ENCODE measurements around the gene SOS2. TPM values are rescaled to one million over a fixed set of nuclear protein-coding genes. Genes with fewer than 3 reads are reported as not detected.

Gene SOS2
- 17.0 and 20.7 TPM in 2 replicates for total RNA-seq

- Mint-ChIP-seq H3K4me1 (ENCODE audit: low read depth) (peaks cover 36% of the 10 kb centered on the region), H3K27me3 (ENCODE audit: low read depth) (peaks cover 4% of the 10 kb centered on the region), H3K36me3 (ENCODE audit: low read depth) (peaks cover 25% of the 10 kb centered on the region), H3K4me3 (ENCODE audit: low read depth) (peak within 1 kb of the TSS; percentile 92), H3K27ac (peak within 1 kb of the TSS; percentile 88), H3K9me3 (peaks cover 20% of the 10 kb centered on the region)
- peak; percentile 80 for DNase-seq (ENCODE audit: low spot score)
- intact Hi-C loops (cut with micrococcal nuclease), result loop anchor here (1.0 to 5.0 kb wide), 10 partner anchors 115 to 1616 kb away; partner anchors contain the start of genes KLHDC2, MGAT2, RPL36AL and RPS29
These were observed at the start of gene SOS2 for GRCh38 chr14:50231475-50232275. Gene SOS2, minus strand, starts transcription at chr14:50231578. Its CDS starts 295 bp downstream, at chr14:50231283.

- H3K36me3 Mint-ChIP-seq (ENCODE audit: low read depth), result peaks cover 13% of the 10 kb centered on the region
- no peaks in the 10 kb centered on the region for H3K4me1 Mint-ChIP-seq (ENCODE audit: low read depth)
- intact Hi-C loops (cut with micrococcal nuclease), result no loop called here
- no peaks in the 10 kb centered on the region for H3K9me3 Mint-ChIP-seq
- no peak for DNase-seq (ENCODE audit: low spot score)
- H3K27ac Mint-ChIP-seq, result no peak overlapping the region
- no peak overlapping the region for H3K4me3 Mint-ChIP-seq (ENCODE audit: low read depth)
- no peaks in the 10 kb centered on the region for H3K27me3 Mint-ChIP-seq (ENCODE audit: low read depth)
These were observed 41.1 kb upstream of the SOS2 start for GRCh38 chr14:50272498-50272897.

GRCh38 chr14:50270932-50271331 is 39.6 kb upstream of the SOS2 start:
- intact Hi-C loops (cut with micrococcal nuclease), result no loop called here
- DNase-seq (ENCODE audit: low spot score), result no peak
- Mint-ChIP-seq H3K27ac (no peak overlapping the region), H3K27me3 (ENCODE audit: low read depth) (no peaks in the 10 kb centered on the region), H3K4me3 (ENCODE audit: low read depth) (no peak overlapping the region), H3K4me1 (ENCODE audit: low read depth) (no peaks in the 10 kb centered on the region), H3K9me3 (no peaks in the 10 kb centered on the region), H3K36me3 (ENCODE audit: low read depth) (peaks cover 11% of the 10 kb centered on the region)

- Mint-ChIP-seq H3K27me3 (ENCODE audit: low read depth) (no peaks in the 10 kb centered on the region), H3K9me3 (no peaks in the 10 kb centered on the region), H3K4me3 (ENCODE audit: low read depth) (no peak overlapping the region), H3K4me1 (ENCODE audit: low read depth) (no peaks in the 10 kb centered on the region), H3K36me3 (ENCODE audit: low read depth) (peaks cover 14% of the 10 kb centered on the region), H3K27ac (no peak overlapping the region)
- intact Hi-C loops (cut with micrococcal nuclease), result no loop called here
- DNase-seq (ENCODE audit: low spot score), result no peak
These were observed 33.7 kb upstream of the SOS2 start for GRCh38 chr14:50265029-50265428.

GRCh38 chr14:50263321-50263720 is 31.9 kb upstream of the SOS2 start:
- intact Hi-C loops (cut with micrococcal nuclease), result no loop called here

GRCh38 chr14:50262865-50263264 is 31.5 kb upstream of the SOS2 start:
- no peak for DNase-seq (ENCODE audit: low spot score)
- Mint-ChIP-seq H3K9me3 (no peaks in the 10 kb centered on the region), H3K36me3 (ENCODE audit: low read depth) (peaks cover 12% of the 10 kb centered on the region), H3K4me3 (ENCODE audit: low read depth) (no peak overlapping the region), H3K4me1 (ENCODE audit: low read depth) (no peaks in the 10 kb centered on the region), H3K27ac (no peak overlapping the region), H3K27me3 (ENCODE audit: low read depth) (no peaks in the 10 kb centered on the region)
- intact Hi-C loops (cut with micrococcal nuclease), result no loop called here

More at GRCh38 chr14:50263321-50263720, 31.9 kb upstream of the SOS2 start:
- H3K36me3 Mint-ChIP-seq (ENCODE audit: low read depth), result peaks cover 12% of the 10 kb centered on the region
- no peak overlapping the region for H3K4me3 Mint-ChIP-seq (ENCODE audit: low read depth)
- DNase-seq (ENCODE audit: low spot score), result no peak
- no peaks in the 10 kb centered on the region for H3K4me1 Mint-ChIP-seq (ENCODE audit: low read depth)
- no peaks in the 10 kb centered on the region for H3K9me3 Mint-ChIP-seq
- H3K27ac Mint-ChIP-seq, result no peak overlapping the region
- H3K27me3 Mint-ChIP-seq (ENCODE audit: low read depth), result no peaks in the 10 kb centered on the region

- H3K27ac Mint-ChIP-seq, result no peak overlapping the region
- no peaks in the 10 kb centered on the region for H3K9me3 Mint-ChIP-seq
- peaks cover 3% of the 10 kb centered on the region for H3K4me1 Mint-ChIP-seq (ENCODE audit: low read depth)
- no peak for DNase-seq (ENCODE audit: low spot score)
- no peak overlapping the region for H3K4me3 Mint-ChIP-seq (ENCODE audit: low read depth)
- H3K27me3 Mint-ChIP-seq (ENCODE audit: low read depth), result no peaks in the 10 kb centered on the region
- H3K36me3 Mint-ChIP-seq (ENCODE audit: low read depth), result peaks cover 12% of the 10 kb centered on the region
- intact Hi-C loops (cut with micrococcal nuclease), result no loop called here
These were observed 29.1 kb upstream of the SOS2 start for GRCh38 chr14:50260511-50260910.

- intact Hi-C loops (cut with micrococcal nuclease), result no loop called here
- H3K4me3 Mint-ChIP-seq (ENCODE audit: low read depth), result no peak overlapping the region
- H3K27ac Mint-ChIP-seq, result no peak overlapping the region
- H3K36me3 Mint-ChIP-seq (ENCODE audit: low read depth), result peaks cover 12% of the 10 kb centered on the region
- no peak for DNase-seq (ENCODE audit: low spot score)
- no peaks in the 10 kb centered on the region for H3K9me3 Mint-ChIP-seq
- peaks cover 3% of the 10 kb centered on the region for H3K4me1 Mint-ChIP-seq (ENCODE audit: low read depth)
- H3K27me3 Mint-ChIP-seq (ENCODE audit: low read depth), result no peaks in the 10 kb centered on the region
These were observed 28.7 kb upstream of the SOS2 start for GRCh38 chr14:50260072-50260471.

- H3K27ac Mint-ChIP-seq, result no peak overlapping the region
- H3K36me3 Mint-ChIP-seq (ENCODE audit: low read depth), result peaks cover 16% of the 10 kb centered on the region
- peaks cover 3% of the 10 kb centered on the region for H3K4me1 Mint-ChIP-seq (ENCODE audit: low read depth)
- H3K4me3 Mint-ChIP-seq (ENCODE audit: low read depth), result no peak overlapping the region
- H3K27me3 Mint-ChIP-seq (ENCODE audit: low read depth), result no peaks in the 10 kb centered on the region
- DNase-seq (ENCODE audit: low spot score), result no peak
- intact Hi-C loops (cut with micrococcal nuclease), result no loop called here
- H3K9me3 Mint-ChIP-seq, result no peaks in the 10 kb centered on the region
These were observed 26.4 kb upstream of the SOS2 start for GRCh38 chr14:50257732-50258131.

GRCh38 chr14:50254248-50254647 is 22.9 kb upstream of the SOS2 start:
- Mint-ChIP-seq H3K4me3 (ENCODE audit: low read depth) (no peak overlapping the region), H3K27me3 (ENCODE audit: low read depth) (no peaks in the 10 kb centered on the region), H3K9me3 (no peaks in the 10 kb centered on the region), H3K4me1 (ENCODE audit: low read depth) (peaks cover 3% of the 10 kb centered on the region), H3K36me3 (ENCODE audit: low read depth) (peaks cover 32% of the 10 kb centered on the region), H3K27ac (no peak overlapping the region)
- intact Hi-C loops (cut with micrococcal nuclease), result no loop called here
- DNase-seq (ENCODE audit: low spot score), result no peak

GRCh38 chr14:50249136-50249775 is 17.9 kb upstream of the SOS2 start:
- no peak overlapping the region for H3K27ac Mint-ChIP-seq
- H3K36me3 Mint-ChIP-seq (ENCODE audit: low read depth), result peaks cover 45% of the 10 kb centered on the region
- no peaks in the 10 kb centered on the region for H3K9me3 Mint-ChIP-seq
- DNase-seq (ENCODE audit: low spot score), result no peak
- no peaks in the 10 kb centered on the region for H3K27me3 Mint-ChIP-seq (ENCODE audit: low read depth)
- intact Hi-C loops (cut with micrococcal nuclease), result no loop called here
- no peaks in the 10 kb centered on the region for H3K4me1 Mint-ChIP-seq (ENCODE audit: low read depth)
- no peak overlapping the region for H3K4me3 Mint-ChIP-seq (ENCODE audit: low read depth)

GRCh38 chr14:50247245-50247644 is 15.9 kb upstream of the SOS2 start:
- Mint-ChIP-seq H3K4me1 (ENCODE audit: low read depth) (no peaks in the 10 kb centered on the region), H3K27me3 (ENCODE audit: low read depth) (no peaks in the 10 kb centered on the region), H3K36me3 (ENCODE audit: low read depth) (peaks cover 29% of the 10 kb centered on the region), H3K4me3 (ENCODE audit: low read depth) (no peak overlapping the region), H3K9me3 (no peaks in the 10 kb centered on the region), H3K27ac (no peak overlapping the region)
- no peak for DNase-seq (ENCODE audit: low spot score)
- intact Hi-C loops (cut with micrococcal nuclease), result no loop called here

GRCh38 chr14:50242566-50243310 is 11.4 kb upstream of the SOS2 start:
- no peak overlapping the region for H3K27ac Mint-ChIP-seq
- H3K4me3 Mint-ChIP-seq (ENCODE audit: low read depth), result no peak overlapping the region
- H3K36me3 Mint-ChIP-seq (ENCODE audit: low read depth), result peaks cover 8% of the 10 kb centered on the region
- H3K27me3 Mint-ChIP-seq (ENCODE audit: low read depth), result no peaks in the 10 kb centered on the region
- H3K4me1 Mint-ChIP-seq (ENCODE audit: low read depth), result no peaks in the 10 kb centered on the region
- intact Hi-C loops (cut with micrococcal nuclease), result no loop called here
- DNase-seq (ENCODE audit: low spot score), result no peak
- no peaks in the 10 kb centered on the region for H3K9me3 Mint-ChIP-seq

Measured in activated T-helper 2 cell treated with anti-CD3 and anti-CD28 coated beads, Interferon-gamma antibody, Interleukin-2, Interleukin-4, amounts not matched to agents 10 μg/mL and 5 μg/mL and 100 μg/mL, durations not matched to agents 14 hours and 24 hours and 36 hours (primary cell).